Sigmoid colon (tissue), 7 donors: ENCODE data around the gene ASMTL. TPM values are rescaled to one million over a fixed set of nuclear protein-coding genes. Genes with fewer than 3 reads are reported as not detected.

ENCODE experiments used
- DNase-seq: peaks from one replicate; pipeline ENCODE4 v3.0.0-alpha.2; 2019
- H3K27ac ChIP-seq, 4 donors: fragments of 200-600 bp; sonication (generic); one replicate each; pipeline ENCODE4 v1.5.1; 2016 to 2019; ENCODE audit warnings: mild to moderate bottlenecking in 1 of 4
- H3K27me3 ChIP-seq, 3 donors: fragments of 200-600 bp; sonication (generic); one replicate each; pipeline ENCODE4 v1.5.1; 2019; ENCODE audit warnings: mild to moderate bottlenecking in 1 of 3
- H3K36me3 ChIP-seq, 4 donors: fragments of 200-600 bp; sonication (generic); one replicate each; pipeline ENCODE4 v1.5.1; 2016 to 2019
- H3K4me1 ChIP-seq, 4 donors: fragments of 200-600 bp; sonication (generic); one replicate each; pipeline ENCODE4 v1.5.1; 2017 to 2019
- H3K4me3 ChIP-seq, 4 donors: fragments of 200-600 bp; sonication (generic); one replicate each; pipeline ENCODE4 v1.5.1; 2017 to 2019; ENCODE audit warnings: mild to moderate bottlenecking in 2 of 4, moderate library complexity in 1 of 4
- H3K9me3 ChIP-seq, 4 donors: fragments of 200-600 bp in 3 of 4; sonication (generic) in 3 of 4; one replicate each; pipeline versions ENCODE4 v1.5.1 to v1.6.1; 2013 to 2019
- EP300 ChIP-seq, 4 donors: sonication (generic); formaldehyde crosslinking; IDR thresholded peaks; one replicate each; pipeline ENCODE4 v1.6.1; 2017; ENCODE audit warnings: antibody characterized with exemption in 4 of 4
- POLR2A ChIP-seq, 2 donors: fragments of 450-650 bp; IDR thresholded peaks; one replicate each; pipeline ENCODE4 v1.6.1; 2016; ENCODE audit warnings: antibody characterized with exemption in 2 of 2, mild to moderate bottlenecking in 2 of 2, moderate library complexity in 2 of 2
- POLR2AphosphoS5 ChIP-seq, 4 donors: sonication (generic); formaldehyde crosslinking; IDR thresholded peaks; one replicate each; pipeline ENCODE4 v1.6.1; 2017; ENCODE audit warnings: antibody characterized with exemption in 4 of 4
- WGBS, 2 donors: extraction: QIAGEN DNeasy Blood & Tissue Kit; methylation state at CpG; one replicate each; pipeline ENCODE4 v1.1.7; 2013; 5-methylcytosine and 5-hydroxymethylcytosine counted together
- intact Hi-C: fragments of 100-400 bp; cut with DNase I; formaldehyde crosslinking; loops from one replicate; pipeline ENCODE4 v1.15.1; 2023
- polyA plus RNA-seq, 3 donors: library from polyadenylated mRNA; stranded (reverse); fragments of 200-250 nt; gene quantifications; one replicate each; pipeline ENCODE4 v1.2.3, GENCODE V29; 2013
- total RNA-seq, 4 donors: library from RNA; depleted of rRNA; stranded (reverse); fragments of >200 nt; gene quantifications; one replicate each; pipeline ENCODE4 v1.1.0, GENCODE V29; 2016
- TF ChIP-seq, protein P1 (sequence below), 4 experiments: fragments of 450-650 bp in 3 of 4; fragments of 200-600 bp in 1 of 4; IDR thresholded peaks; one replicate each; pipeline ENCODE4 v1.5.1; 2016 to 2019; ENCODE audit warnings: antibody characterized with exemption in 4 of 4, mild to moderate bottlenecking in 3 of 4, moderate library complexity in 2 of 4
- donor health status: healthy with polysubstance abuse.
- donor health status: Bipolar disorder and iron deficiency.
- donor health status: healthy.

The ASMTL gene
- total and polyA plus RNA-seq, 7 donors = 11.8 to 30.6 (median 24.0) TPM

DNA sequence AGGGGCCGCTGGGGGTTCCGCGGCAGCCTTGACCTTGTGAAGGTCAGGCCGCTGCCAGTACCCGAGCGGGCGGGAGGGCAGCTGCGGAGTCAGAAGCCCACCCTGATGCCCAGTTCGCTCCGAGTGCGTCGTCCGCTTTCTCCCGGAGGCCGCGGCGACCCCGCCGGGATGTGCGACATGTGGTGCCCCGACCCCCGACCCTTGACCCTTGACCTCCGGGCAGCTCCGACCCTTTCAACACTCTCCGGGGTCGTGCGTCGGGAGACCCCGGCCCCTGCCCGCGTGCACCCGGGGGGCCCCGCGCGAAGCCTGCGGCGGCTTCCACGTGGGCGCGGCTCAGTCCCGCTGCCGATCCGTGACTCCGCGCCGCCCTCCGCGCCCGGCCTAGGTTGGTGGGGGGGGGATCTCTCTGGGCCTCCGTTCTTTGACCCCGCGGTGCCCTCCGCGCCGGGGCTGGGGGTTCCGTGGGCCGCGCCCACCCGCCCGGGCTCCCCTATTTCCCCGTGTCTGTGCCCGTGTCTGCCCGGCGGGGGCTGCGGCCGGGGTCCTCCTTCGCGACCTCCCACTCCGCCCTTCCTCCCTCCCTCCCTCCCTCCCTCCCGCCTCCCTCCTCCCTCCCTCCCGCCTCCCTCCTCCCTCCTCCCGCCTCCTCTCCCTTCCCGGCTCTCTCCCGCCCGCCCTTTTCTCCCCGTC, 60.2 kb downstream of the ASMTL start:
- H3K36me3 ChIP-seq = peaks cover 21 to 36% (median 30%) of the 10 kb centered on the region in 4 donors
- 0 to 1% methylated on average over 71 to 74 of the region's 76 CpGs for WGBS, 2 donors

DNA sequence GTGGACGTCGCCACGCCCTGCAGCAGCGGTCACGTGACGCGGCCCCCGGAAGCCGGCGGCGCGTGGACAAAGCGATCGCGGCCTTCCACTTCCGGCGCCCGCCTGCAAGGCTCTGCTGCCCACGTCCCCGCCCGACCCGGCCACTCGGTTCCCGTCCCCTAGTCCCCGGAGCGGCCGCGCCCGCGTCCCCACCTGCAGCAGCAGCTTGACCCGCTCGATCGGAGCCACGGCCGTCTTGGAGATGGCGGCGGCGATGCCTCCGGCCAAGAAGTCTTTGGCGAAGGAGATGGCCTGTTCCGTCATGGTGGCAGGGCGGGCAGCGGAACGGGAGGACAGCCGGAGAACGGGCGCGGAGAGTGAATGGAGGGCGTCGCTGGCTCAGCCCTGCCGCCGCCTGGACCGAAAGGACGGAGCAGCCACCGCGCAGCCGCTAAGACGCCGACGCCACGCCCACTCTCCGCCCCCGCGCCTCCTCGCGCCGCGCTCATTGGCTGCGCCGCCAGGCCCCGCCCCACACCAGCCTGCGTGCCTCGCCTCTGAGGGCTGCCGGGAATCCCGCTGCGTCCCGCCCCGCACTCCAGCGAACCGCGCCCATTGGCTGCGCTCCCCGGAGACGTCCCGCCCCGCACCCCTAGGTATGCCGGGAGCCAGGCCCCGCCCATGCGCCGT, 60.9 kb downstream of the ASMTL start, which contains the start of gene SLC25A6:
TSS of gene SLC25A6 (minus strand) at position 407 of the 669 bp plus-strand sequence. CDS start at position 303, 104 bp downstream.
- Histone ChIP-seq H3K27me3 (no peaks in the 10 kb centered on the region), H3K4me3 (peak within 1 kb of the TSS; percentile 81 to 100 (median 98)), H3K27ac (peak within 1 kb of the TSS; percentile 97 to 100 (median 99)), H3K4me1 (peaks cover 0 to 63% (median 61%) of the 10 kb centered on the region in 4 donors), H3K9me3 (no peaks in the 10 kb centered on the region), H3K36me3 (peaks cover 27 to 39% (median 37%) of the 10 kb centered on the region in 4 donors)
- DNase-seq = peak; percentile 99
- WGBS, 2 donors = 0% methylated on average over 90 of the region's 90 CpGs
- TF ChIP-seq POLR2A (IDR thresholded peaks at IDR 0.05) (peak; percentile 79 to 90), POLR2AphosphoS5 (IDR thresholded peaks at IDR 0.05) (peak in 3 of 4 donors; percentile 89 to 98 (median 93)), EP300 (IDR thresholded peaks at IDR 0.05) (no peak)
- TF ChIP-seq, protein P1, sequence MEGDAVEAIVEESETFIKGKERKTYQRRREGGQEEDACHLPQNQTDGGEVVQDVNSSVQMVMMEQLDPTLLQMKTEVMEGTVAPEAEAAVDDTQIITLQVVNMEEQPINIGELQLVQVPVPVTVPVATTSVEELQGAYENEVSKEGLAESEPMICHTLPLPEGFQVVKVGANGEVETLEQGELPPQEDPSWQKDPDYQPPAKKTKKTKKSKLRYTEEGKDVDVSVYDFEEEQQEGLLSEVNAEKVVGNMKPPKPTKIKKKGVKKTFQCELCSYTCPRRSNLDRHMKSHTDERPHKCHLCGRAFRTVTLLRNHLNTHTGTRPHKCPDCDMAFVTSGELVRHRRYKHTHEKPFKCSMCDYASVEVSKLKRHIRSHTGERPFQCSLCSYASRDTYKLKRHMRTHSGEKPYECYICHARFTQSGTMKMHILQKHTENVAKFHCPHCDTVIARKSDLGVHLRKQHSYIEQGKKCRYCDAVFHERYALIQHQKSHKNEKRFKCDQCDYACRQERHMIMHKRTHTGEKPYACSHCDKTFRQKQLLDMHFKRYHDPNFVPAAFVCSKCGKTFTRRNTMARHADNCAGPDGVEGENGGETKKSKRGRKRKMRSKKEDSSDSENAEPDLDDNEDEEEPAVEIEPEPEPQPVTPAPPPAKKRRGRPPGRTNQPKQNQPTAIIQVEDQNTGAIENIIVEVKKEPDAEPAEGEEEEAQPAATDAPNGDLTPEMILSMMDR (IDR thresholded peaks at IDR 0.05) = peak in 1 of 4 experiments; percentile 25
- intact Hi-C loops = loop anchor here (1.0 to 5.0 kb wide), 2 partner anchors 60 to 200 kb away; partner anchors contain the start of genes AKAP17A and ASMTL

More for the DNA sequence above, 60.2 kb downstream of the ASMTL start:
- peaks cover 0 to 57% (median 55%) of the 10 kb centered on the region in 4 donors for H3K4me1 ChIP-seq
- peak overlapping the region; percentile 81 to 100 (median 98) for H3K4me3 ChIP-seq
- no peaks in the 10 kb centered on the region for H3K27me3 ChIP-seq
- peak overlapping the region; percentile 97 to 100 (median 99) for H3K27ac ChIP-seq
- peak in 3 of 4 donors; percentile 1 to 69 (median 57) for TF ChIP-seq POLR2AphosphoS5 (IDR thresholded peaks at IDR 0.05)
- TF ChIP-seq POLR2A (IDR thresholded peaks at IDR 0.05) = no peak
- TF ChIP-seq, protein P1 (IDR thresholded peaks at IDR 0.05) = no peak
- TF ChIP-seq EP300 (IDR thresholded peaks at IDR 0.05) = peak in 1 of 4 donors; percentile 40
- H3K9me3 ChIP-seq = no peaks in the 10 kb centered on the region
- peak; percentile 91 for DNase-seq
- intact Hi-C loops = loop anchor here (1.0 to 5.0 kb wide), 2 partner anchors 60 to 200 kb away; partner anchors contain the start of genes AKAP17A and ASMTL

DNA sequence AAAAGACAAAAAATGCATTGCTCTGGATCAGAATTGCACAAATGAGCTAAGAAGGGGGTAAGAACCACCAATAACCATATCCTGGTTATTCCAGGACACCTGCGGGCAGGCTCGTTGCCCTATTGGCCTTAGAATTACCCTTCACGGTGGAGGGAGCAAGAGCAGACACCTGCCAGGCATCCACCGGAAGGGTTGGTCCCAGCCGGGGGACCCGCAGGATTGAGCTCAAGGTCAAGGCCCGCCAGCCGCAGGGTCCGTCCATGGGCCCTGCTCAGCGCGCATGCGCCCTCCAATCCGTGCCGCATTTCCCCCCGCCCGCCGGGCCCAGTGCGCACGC, 61.4 kb downstream of the ASMTL start:
- DNase-seq = no peak

More for the DNA sequence above, 61.4 kb downstream of the ASMTL start:
- no peak for TF ChIP-seq EP300 (IDR thresholded peaks at IDR 0.05)
- TF ChIP-seq POLR2A (IDR thresholded peaks at IDR 0.05) = no peak
- TF ChIP-seq POLR2AphosphoS5 (IDR thresholded peaks at IDR 0.05) = no peak
- TF ChIP-seq, protein P1 (IDR thresholded peaks at IDR 0.05) = no peak
- WGBS, 2 donors = 0 to 1% methylated on average over 19 of the region's 19 CpGs
- no peaks in the 10 kb centered on the region for H3K9me3 ChIP-seq
- no peaks in the 10 kb centered on the region for H3K27me3 ChIP-seq
- H3K36me3 ChIP-seq = peaks cover 32 to 44% (median 42%) of the 10 kb centered on the region in 4 donors
- intact Hi-C loops = loop anchor here (5.0 kb wide), 1 partner anchor 201 kb away; the partner anchor contains the start of gene AKAP17A
- peaks cover 0 to 63% (median 62%) of the 10 kb centered on the region in 4 donors for H3K4me1 ChIP-seq
- peak overlapping the region; percentile 97 to 100 (median 99) for H3K27ac ChIP-seq
- H3K4me3 ChIP-seq = peak overlapping the region; percentile 81 to 100 (median 98)
